GM23338 (cell line): ENCODE data around the gene MYO16. TPM values are rescaled to one million over a fixed set of nuclear protein-coding genes. Genes with fewer than 3 reads are reported as not detected.

Experiments used
- CREB1 ChIP-seq: fragments of 250-450 bp; sonication (Bioruptor Pico); IDR thresholded peaks from 2 replicates; pipeline ENCODE4 v1.5.0; 2020; ENCODE audit warnings: low read depth, mild to moderate bottlenecking, moderate library complexity
- EZH2 ChIP-seq: fragments of 200-600 bp; sonication (generic); IDR thresholded peaks from one replicate; pipeline ENCODE4 v1.8.0; 2017; ENCODE audit warnings: antibody characterized with exemption, mild to moderate bottlenecking, low read depth; ENCODE audit not compliant: unreplicated experiment
- EZH2phosphoT487 ChIP-seq: fragments of 200-600 bp; sonication (generic); IDR thresholded peaks from one replicate; pipeline ENCODE4 v1.8.1; 2018; ENCODE audit warnings: antibody characterized with exemption; ENCODE audit not compliant: unreplicated experiment
- JUNB ChIP-seq: IDR thresholded peaks from one replicate; pipeline ENCODE4 v1.6.1; 2016; ENCODE audit warnings: antibody characterized with exemption; ENCODE audit not compliant: unreplicated experiment
- NANOG ChIP-seq: IDR thresholded peaks from 2 replicates; pipeline ENCODE4 v1.6.1; 2016; ENCODE audit warnings: antibody characterized with exemption, borderline replicate concordance
- POLR2AphosphoS5 ChIP-seq: IDR thresholded peaks from 2 replicates; pipeline ENCODE4 v1.6.1; 2016; ENCODE audit warnings: antibody characterized with exemption, low read depth
- polyA plus RNA-seq: library from polyadenylated mRNA; unstranded; fragments of >200 nt; fragmentation: Nextera tagmentation; extraction: Ambion mirVana; gene quantifications from 2 replicates; pipeline ENCODE4 v1.2.1, GENCODE V29; 2016
- total RNA-seq: library from RNA; depleted of rRNA; stranded (reverse); fragments of >200 nt; shearing (Covaris generic); gene quantifications from 2 replicates; pipeline ENCODE4 v1.2.3, GENCODE V29; 2014
- TF ChIP-seq, protein P1 (sequence below): fragments of 250-450 bp; sonication (Bioruptor Pico); IDR thresholded peaks from 2 replicates; pipeline ENCODE4 v1.5.0; 2020; ENCODE audit warnings: mild to moderate bottlenecking, moderate library complexity
- TF ChIP-seq, protein P2 (sequence below): IDR thresholded peaks from 2 replicates; pipeline ENCODE4 v1.6.1; 2016; ENCODE audit warnings: antibody characterized with exemption

MYO16 gene
- total and polyA plus RNA-seq, 2 experiments from 2014 or later, result 0.10 to 0.13 TPM

DNA sequence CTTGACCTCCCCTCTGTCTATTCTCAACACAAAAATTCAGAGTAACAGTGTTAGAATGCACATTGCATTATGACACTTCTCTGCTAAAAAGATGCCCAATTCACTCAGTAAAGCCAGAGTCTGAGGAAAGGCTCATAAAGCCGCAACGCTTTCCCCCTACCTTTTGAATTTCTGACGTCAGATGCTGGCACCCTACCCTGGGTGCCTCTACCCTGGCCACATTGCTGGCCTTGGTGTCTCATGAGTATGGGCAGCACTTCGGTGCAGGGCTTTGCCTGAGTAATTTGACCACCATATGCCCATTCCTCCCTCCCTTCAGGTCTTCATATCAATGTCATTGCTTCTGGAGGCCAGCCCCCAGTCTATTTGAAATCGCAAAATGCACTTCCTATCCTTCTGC, 229.3 kb downstream of the MYO16 start (continued):
- TF ChIP-seq, protein P1, sequence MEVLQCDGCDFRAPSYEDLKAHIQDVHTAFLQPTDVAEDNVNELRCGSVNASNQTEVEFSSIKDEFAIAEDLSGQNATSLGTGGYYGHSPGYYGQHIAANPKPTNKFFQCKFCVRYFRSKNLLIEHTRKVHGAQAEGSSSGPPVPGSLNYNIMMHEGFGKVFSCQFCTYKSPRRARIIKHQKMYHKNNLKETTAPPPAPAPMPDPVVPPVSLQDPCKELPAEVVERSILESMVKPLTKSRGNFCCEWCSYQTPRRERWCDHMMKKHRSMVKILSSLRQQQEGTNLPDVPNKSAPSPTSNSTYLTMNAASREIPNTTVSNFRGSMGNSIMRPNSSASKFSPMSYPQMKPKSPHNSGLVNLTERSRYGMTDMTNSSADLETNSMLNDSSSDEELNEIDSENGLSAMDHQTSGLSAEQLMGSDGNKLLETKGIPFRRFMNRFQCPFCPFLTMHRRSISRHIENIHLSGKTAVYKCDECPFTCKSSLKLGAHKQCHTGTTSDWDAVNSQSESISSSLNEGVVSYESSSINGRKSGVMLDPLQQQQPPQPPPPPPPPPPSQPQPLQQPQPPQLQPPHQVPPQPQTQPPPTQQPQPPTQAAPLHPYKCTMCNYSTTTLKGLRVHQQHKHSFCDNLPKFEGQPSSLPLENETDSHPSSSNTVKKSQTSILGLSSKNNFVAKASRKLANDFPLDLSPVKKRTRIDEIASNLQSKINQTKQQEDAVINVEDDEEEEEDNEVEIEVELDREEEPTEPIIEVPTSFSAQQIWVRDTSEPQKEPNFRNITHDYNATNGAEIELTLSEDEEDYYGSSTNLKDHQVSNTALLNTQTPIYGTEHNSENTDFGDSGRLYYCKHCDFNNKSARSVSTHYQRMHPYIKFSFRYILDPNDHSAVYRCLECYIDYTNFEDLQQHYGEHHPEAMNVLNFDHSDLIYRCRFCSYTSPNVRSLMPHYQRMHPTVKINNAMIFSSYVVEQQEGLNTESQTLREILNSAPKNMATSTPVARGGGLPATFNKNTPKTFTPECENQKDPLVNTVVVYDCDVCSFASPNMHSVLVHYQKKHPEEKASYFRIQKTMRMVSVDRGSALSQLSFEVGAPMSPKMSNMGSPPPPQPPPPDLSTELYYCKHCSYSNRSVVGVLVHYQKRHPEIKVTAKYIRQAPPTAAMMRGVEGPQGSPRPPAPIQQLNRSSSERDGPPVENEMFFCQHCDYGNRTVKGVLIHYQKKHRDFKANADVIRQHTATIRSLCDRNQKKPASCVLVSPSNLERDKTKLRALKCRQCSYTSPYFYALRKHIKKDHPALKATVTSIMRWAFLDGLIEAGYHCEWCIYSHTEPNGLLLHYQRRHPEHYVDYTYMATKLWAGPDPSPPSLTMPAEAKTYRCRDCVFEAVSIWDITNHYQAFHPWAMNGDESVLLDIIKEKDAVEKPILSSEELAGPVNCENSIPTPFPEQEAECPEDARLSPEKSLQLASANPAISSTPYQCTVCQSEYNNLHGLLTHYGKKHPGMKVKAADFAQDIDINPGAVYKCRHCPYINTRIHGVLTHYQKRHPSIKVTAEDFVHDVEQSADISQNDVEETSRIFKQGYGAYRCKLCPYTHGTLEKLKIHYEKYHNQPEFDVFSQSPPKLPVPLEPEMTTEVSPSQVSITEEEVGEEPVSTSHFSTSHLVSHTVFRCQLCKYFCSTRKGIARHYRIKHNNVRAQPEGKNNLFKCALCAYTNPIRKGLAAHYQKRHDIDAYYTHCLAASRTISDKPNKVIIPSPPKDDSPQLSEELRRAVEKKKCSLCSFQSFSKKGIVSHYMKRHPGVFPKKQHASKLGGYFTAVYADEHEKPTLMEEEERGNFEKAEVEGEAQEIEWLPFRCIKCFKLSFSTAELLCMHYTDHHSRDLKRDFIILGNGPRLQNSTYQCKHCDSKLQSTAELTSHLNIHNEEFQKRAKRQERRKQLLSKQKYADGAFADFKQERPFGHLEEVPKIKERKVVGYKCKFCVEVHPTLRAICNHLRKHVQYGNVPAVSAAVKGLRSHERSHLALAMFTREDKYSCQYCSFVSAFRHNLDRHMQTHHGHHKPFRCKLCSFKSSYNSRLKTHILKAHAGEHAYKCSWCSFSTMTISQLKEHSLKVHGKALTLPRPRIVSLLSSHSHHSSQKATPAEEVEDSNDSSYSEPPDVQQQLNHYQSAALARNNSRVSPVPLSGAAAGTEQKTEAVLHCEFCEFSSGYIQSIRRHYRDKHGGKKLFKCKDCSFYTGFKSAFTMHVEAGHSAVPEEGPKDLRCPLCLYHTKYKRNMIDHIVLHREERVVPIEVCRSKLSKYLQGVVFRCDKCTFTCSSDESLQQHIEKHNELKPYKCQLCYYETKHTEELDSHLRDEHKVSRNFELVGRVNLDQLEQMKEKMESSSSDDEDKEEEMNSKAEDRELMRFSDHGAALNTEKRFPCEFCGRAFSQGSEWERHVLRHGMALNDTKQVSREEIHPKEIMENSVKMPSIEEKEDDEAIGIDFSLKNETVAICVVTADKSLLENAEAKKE (CRISPR knock-in tag), result no peak
- TF ChIP-seq, protein P2, sequence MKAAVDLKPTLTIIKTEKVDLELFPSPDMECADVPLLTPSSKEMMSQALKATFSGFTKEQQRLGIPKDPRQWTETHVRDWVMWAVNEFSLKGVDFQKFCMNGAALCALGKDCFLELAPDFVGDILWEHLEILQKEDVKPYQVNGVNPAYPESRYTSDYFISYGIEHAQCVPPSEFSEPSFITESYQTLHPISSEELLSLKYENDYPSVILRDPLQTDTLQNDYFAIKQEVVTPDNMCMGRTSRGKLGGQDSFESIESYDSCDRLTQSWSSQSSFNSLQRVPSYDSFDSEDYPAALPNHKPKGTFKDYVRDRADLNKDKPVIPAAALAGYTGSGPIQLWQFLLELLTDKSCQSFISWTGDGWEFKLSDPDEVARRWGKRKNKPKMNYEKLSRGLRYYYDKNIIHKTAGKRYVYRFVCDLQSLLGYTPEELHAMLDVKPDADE, result no peak
- TF ChIP-seq EZH2 (no peak), JUNB (no peak), EZH2phosphoT487 (no peak), CREB1 (CRISPR knock-in tag) (no peak), NANOG (no peak), POLR2AphosphoS5 (no peak)
